GM18907 (cell line): ENCODE measurements around the gene RTN4R.

ENCODE experiments used
- ATAC-seq: cut with Tn5 transposase; IDR thresholded peaks from one replicate; pipeline ENCODE4 v1.9.1; 2021; ENCODE audit warnings: mild to moderate bottlenecking, moderate library complexity; ENCODE audit not compliant: unreplicated experiment

RTN4R gene

GRCh38 chr22:20258584-20259326 is 9.4 kb downstream of the RTN4R start:
- ATAC-seq = no peak

- no peak for ATAC-seq
Observed at GRCh38 chr22:20258021-20258299, 10.2 kb downstream of the RTN4R start.

GRCh38 chr22:20257212-20258020 is 10.7 kb downstream of the RTN4R start:
- ATAC-seq = no peak

GRCh38 chr22:20256551-20257211 is 11.4 kb downstream of the RTN4R start:
- ATAC-seq = no peak

GRCh38 chr22:20256027-20256426 is 12.1 kb downstream of the RTN4R start:
- ATAC-seq = no peak

- no peak for ATAC-seq
Observed at GRCh38 chr22:20254975-20255946, 12.9 kb downstream of the RTN4R start.

- ATAC-seq = no peak
Observed at GRCh38 chr22:20253161-20253560, 15.0 kb downstream of the RTN4R start.

GRCh38 chr22:20251981-20252380 is 16.1 kb downstream of the RTN4R start:
- no peak for ATAC-seq

GRCh38 chr22:20251491-20251890 is 16.6 kb downstream of the RTN4R start:
- no peak for ATAC-seq

GRCh38 chr22:20249797-20250354 is 18.2 kb downstream of the RTN4R start:
- ATAC-seq = no peak

GRCh38 chr22:20248461-20248978 is 19.6 kb downstream of the RTN4R start:
- no peak for ATAC-seq

- no peak for ATAC-seq
Observed at GRCh38 chr22:20247608-20248171, 20.4 kb downstream of the RTN4R start.

GRCh38 chr22:20247010-20247505 is 21.1 kb downstream of the RTN4R start:
- ATAC-seq = no peak

GRCh38 chr22:20246368-20247009 is 21.6 kb downstream of the RTN4R start:
- ATAC-seq = no peak

- no peak for ATAC-seq
Observed at GRCh38 chr22:20245577-20246367, 22.3 kb downstream of the RTN4R start.

- ATAC-seq = no peak
Observed at GRCh38 chr22:20244691-20245576, 23.2 kb downstream of the RTN4R start.

GRCh38 chr22:20244250-20244648 is 23.9 kb downstream of the RTN4R start:
- no peak for ATAC-seq
